Astrocyte (in vitro differentiated cells and primary cell): ENCODE data around the gene TMTC1. TPM values are rescaled to one million over a fixed set of nuclear protein-coding genes. Genes with fewer than 3 reads are reported as not detected.

Experiments used
- DNase-seq: peaks from one replicate; pipeline ENCODE4 v3.0.0-alpha.2; 2010; ENCODE audit warnings: low read depth
- FAIRE-seq: peaks from 2 replicates; lab custom pipeline; 2011; peaks lifted over from hg19 to GRCh38; lab: Jason Lieb, UNC
- H2AFZ ChIP-seq: 2 replicates; pipeline ENCODE4 v1.6.0; 2012; ENCODE audit warnings: low read depth, low read length, inconsistent platforms
- H3K27ac ChIP-seq: 2 replicates; pipeline ENCODE4 v1.5.1; 2011; ENCODE audit warnings: low read depth, low read length, inconsistent platforms
- H3K27me3 ChIP-seq: 2 replicates; pipeline ENCODE4 v1.6.0; 2011; ENCODE audit warnings: low read length, inconsistent platforms; ENCODE audit not compliant: insufficient read depth
- H3K36me3 ChIP-seq: 2 replicates; pipeline ENCODE4 v1.5.1; 2011; ENCODE audit warnings: low read length, inconsistent platforms; ENCODE audit not compliant: insufficient read depth
- H3K4me1 ChIP-seq: 2 replicates; pipeline ENCODE4 v1.5.1; 2011; ENCODE audit warnings: low read length, inconsistent platforms; ENCODE audit not compliant: insufficient read depth
- H3K4me2 ChIP-seq: 2 replicates; pipeline ENCODE4 v1.6.0; 2012; ENCODE audit warnings: low read length, inconsistent platforms
- H3K4me3 ChIP-seq: 2 replicates; pipeline ENCODE4 v1.5.1; 2011; ENCODE audit warnings: low read depth, mild to moderate bottlenecking, low read length, inconsistent platforms; ENCODE audit not compliant: insufficient read depth
- H3K79me2 ChIP-seq: 2 replicates; pipeline ENCODE4 v1.6.0; 2012; ENCODE audit warnings: mild to moderate bottlenecking, low read length, inconsistent platforms; ENCODE audit not compliant: insufficient read depth
- H3K9ac ChIP-seq: 2 replicates; pipeline ENCODE4 v1.6.0; 2012; ENCODE audit warnings: mild to moderate bottlenecking, low read length, inconsistent platforms
- H3K9me3 ChIP-seq: 2 replicates; pipeline ENCODE4 v1.5.1; 2012; ENCODE audit warnings: low read depth, mild to moderate bottlenecking, low read length, inconsistent platforms; ENCODE audit not compliant: insufficient read depth
- H4K20me1 ChIP-seq: 2 replicates; pipeline ENCODE4 v1.6.0; 2012; ENCODE audit warnings: low read length, inconsistent platforms; ENCODE audit not compliant: insufficient read depth
- H3K27ac Mint-ChIP-seq: one replicate; pipeline ENCODE4 v1.8.0; 2021; ENCODE audit warnings: mild to moderate bottlenecking, mixed read lengths; ENCODE audit not compliant: unreplicated experiment
- H3K27me3 Mint-ChIP-seq: one replicate; pipeline ENCODE4 v1.8.0; 2021; ENCODE audit warnings: low read depth, mixed read lengths; ENCODE audit not compliant: unreplicated experiment
- H3K36me3 Mint-ChIP-seq: one replicate; pipeline ENCODE4 v1.8.0; 2021; ENCODE audit warnings: low read depth, mixed read lengths; ENCODE audit not compliant: unreplicated experiment
- H3K4me1 Mint-ChIP-seq: one replicate; pipeline ENCODE4 v1.8.0; 2021; ENCODE audit warnings: low read depth, mixed read lengths; ENCODE audit not compliant: unreplicated experiment
- H3K4me3 Mint-ChIP-seq: one replicate; pipeline ENCODE4 v1.8.0; 2021; ENCODE audit warnings: mild to moderate bottlenecking, moderate library complexity, mixed read lengths; ENCODE audit not compliant: unreplicated experiment
- H3K9me3 Mint-ChIP-seq: one replicate; pipeline ENCODE4 v1.8.0; 2021; ENCODE audit warnings: mild to moderate bottlenecking, mixed read lengths; ENCODE audit not compliant: unreplicated experiment
- EZH2 ChIP-seq: IDR thresholded peaks from 2 replicates; pipeline ENCODE4 v1.6.1; 2012; ENCODE audit warnings: mild to moderate bottlenecking, low read length, inconsistent platforms; ENCODE audit not compliant: insufficient read depth
- total RNA-seq: library from RNA; stranded (reverse); gene quantifications from 2 replicates; pipeline ENCODE4 v1.2.1, GENCODE V29; 2021
- TF ChIP-seq, protein P1 (sequence below): IDR thresholded peaks from 2 replicates; pipeline ENCODE4 v1.5.1; 2011; ENCODE audit warnings: low read depth, mild to moderate bottlenecking, inconsistent platforms, low read length, moderate library complexity; ENCODE audit not compliant: insufficient read depth

TMTC1 gene
- total RNA-seq, 1 donor from 2014 or later: 4.7 TPM

- Mint-ChIP-seq H3K4me1 (no peaks in the 10 kb centered on the region), H3K36me3 (no peaks in the 10 kb centered on the region), H3K27me3 (no peaks in the 10 kb centered on the region), H3K4me3 (no peak overlapping the region), H3K9me3 (no peaks in the 10 kb centered on the region), H3K27ac (no peak overlapping the region)
- Histone ChIP-seq H3K9ac (no peak overlapping the region), H4K20me1 (no peaks in the 10 kb centered on the region), H3K27ac (no peak overlapping the region), H3K9me3 (no peaks in the 10 kb centered on the region), H3K36me3 (no peaks in the 10 kb centered on the region), H3K79me2 (no peaks in the 10 kb centered on the region), H3K27me3 (no peaks in the 10 kb centered on the region), H3K4me1 (no peaks in the 10 kb centered on the region), H3K4me3 (no peak overlapping the region), H2AFZ (no peak overlapping the region), H3K4me2 (no peak overlapping the region)
- no peak for TF ChIP-seq EZH2
- TF ChIP-seq, protein P1, sequence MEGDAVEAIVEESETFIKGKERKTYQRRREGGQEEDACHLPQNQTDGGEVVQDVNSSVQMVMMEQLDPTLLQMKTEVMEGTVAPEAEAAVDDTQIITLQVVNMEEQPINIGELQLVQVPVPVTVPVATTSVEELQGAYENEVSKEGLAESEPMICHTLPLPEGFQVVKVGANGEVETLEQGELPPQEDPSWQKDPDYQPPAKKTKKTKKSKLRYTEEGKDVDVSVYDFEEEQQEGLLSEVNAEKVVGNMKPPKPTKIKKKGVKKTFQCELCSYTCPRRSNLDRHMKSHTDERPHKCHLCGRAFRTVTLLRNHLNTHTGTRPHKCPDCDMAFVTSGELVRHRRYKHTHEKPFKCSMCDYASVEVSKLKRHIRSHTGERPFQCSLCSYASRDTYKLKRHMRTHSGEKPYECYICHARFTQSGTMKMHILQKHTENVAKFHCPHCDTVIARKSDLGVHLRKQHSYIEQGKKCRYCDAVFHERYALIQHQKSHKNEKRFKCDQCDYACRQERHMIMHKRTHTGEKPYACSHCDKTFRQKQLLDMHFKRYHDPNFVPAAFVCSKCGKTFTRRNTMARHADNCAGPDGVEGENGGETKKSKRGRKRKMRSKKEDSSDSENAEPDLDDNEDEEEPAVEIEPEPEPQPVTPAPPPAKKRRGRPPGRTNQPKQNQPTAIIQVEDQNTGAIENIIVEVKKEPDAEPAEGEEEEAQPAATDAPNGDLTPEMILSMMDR: no peak
- DNase-seq: no peak
- no peak for FAIRE-seq
Measured at GRCh38 chr12:29492891-29493290, 290.9 kb downstream of the TMTC1 start.

DNA sequence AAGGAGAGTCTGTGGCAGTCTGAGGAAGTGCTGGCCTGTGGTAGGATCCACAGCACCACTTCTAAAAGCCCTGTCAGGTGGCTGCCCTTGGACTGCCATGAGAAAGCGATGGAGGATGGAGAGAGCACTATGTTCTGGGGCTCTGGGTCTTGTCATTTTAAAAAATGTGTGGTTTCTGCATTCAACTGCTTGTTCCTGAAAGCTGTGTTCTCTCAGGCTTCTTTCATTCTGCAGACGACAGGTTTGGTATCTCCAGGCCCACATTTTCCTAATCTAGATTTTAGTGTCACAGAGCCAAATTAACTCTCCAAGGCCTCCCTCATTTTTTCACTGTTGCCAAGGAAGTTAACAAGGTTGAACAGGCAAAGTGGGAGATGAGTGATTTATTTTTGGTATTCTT, 296.8 kb downstream of the TMTC1 start:
- no peaks in the 10 kb centered on the region for H3K79me2 ChIP-seq
- no peak overlapping the region for H3K27ac ChIP-seq
- no peaks in the 10 kb centered on the region for H3K9me3 ChIP-seq
- no peak overlapping the region for H2AFZ ChIP-seq
- Mint-ChIP-seq H3K27me3 (no peaks in the 10 kb centered on the region), H3K36me3 (no peaks in the 10 kb centered on the region), H3K27ac (no peak overlapping the region), H3K4me1 (no peaks in the 10 kb centered on the region), H3K9me3 (no peaks in the 10 kb centered on the region), H3K4me3 (no peak overlapping the region)
- no peaks in the 10 kb centered on the region for H3K36me3 ChIP-seq
- no peaks in the 10 kb centered on the region for H3K4me1 ChIP-seq
- H3K27me3 ChIP-seq: no peaks in the 10 kb centered on the region
- FAIRE-seq (no peak), DNase-seq (no peak)
- H3K9ac ChIP-seq: no peak overlapping the region
- TF ChIP-seq, protein P1: no peak
- TF ChIP-seq EZH2: no peak
- H3K4me3 ChIP-seq: no peak overlapping the region
- no peak overlapping the region for H3K4me2 ChIP-seq
- H4K20me1 ChIP-seq: no peaks in the 10 kb centered on the region

DNA sequence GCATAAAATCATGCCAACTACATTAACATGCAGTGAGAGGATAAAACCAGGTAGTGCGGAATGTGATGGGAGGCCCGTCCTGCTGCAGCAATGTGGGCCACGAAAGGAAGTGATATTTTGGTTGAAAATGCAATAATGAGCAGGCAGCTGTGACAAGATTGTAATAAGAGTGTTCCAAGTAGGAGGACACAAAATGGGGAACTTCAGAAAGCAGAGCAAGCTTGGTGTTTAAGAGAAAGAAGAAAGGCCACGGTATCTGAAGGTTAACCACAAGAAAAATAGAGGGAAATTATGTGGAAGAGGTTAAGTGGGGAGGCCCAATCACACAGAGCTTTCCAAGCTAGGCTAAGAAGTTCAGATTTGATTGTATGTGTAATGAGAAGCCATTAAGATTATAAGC, 320.5 kb downstream of the TMTC1 start:
- Histone ChIP-seq H2AFZ (no peak overlapping the region), H3K27ac (no peak overlapping the region), H3K79me2 (no peaks in the 10 kb centered on the region), H4K20me1 (no peaks in the 10 kb centered on the region), H3K4me1 (no peaks in the 10 kb centered on the region), H3K36me3 (no peaks in the 10 kb centered on the region), H3K4me3 (no peak overlapping the region), H3K9ac (no peak overlapping the region), H3K27me3 (no peaks in the 10 kb centered on the region), H3K9me3 (no peaks in the 10 kb centered on the region), H3K4me2 (no peak overlapping the region)
- no peaks in the 10 kb centered on the region for H3K36me3 Mint-ChIP-seq
- H3K27me3 Mint-ChIP-seq: no peaks in the 10 kb centered on the region
- no peak overlapping the region for H3K27ac Mint-ChIP-seq
- H3K9me3 Mint-ChIP-seq: no peaks in the 10 kb centered on the region
- DNase-seq: no peak
- no peak overlapping the region for H3K4me3 Mint-ChIP-seq
- TF ChIP-seq, protein P1: no peak
- TF ChIP-seq EZH2: no peak
- FAIRE-seq: no peak
- H3K4me1 Mint-ChIP-seq: no peaks in the 10 kb centered on the region
